Measurements from ENCODE around the gene ZMYND8.
"Not testable (repeated sequence)": the region's sequence is repeated elsewhere in the genome, so short reads cannot be mapped to it uniquely, and the experiment has no call there.

The ZMYND8 gene

DNA sequence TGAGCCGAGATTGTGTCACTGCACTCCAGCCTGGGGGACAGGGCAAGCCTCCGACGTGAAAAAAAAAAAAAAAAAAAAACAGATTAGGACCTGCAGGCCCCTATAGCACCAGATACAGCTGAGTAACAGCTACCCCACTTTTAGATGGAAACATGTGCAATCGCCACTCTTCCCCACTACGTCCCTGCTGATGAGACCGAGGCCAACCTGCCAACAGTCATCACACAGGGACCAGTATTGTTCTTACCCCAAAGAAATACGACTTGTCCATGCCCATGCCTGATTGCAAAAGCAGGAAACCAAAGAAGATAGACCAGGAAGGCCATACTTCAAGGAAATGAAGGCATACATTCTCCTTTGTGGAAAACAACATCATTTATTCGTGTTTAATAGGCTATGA is 45.8 kb downstream of the ZMYND8 start:
- DNase-seq (ENCODE audit: low read depth in 2 of 2) = no peak

DNA sequence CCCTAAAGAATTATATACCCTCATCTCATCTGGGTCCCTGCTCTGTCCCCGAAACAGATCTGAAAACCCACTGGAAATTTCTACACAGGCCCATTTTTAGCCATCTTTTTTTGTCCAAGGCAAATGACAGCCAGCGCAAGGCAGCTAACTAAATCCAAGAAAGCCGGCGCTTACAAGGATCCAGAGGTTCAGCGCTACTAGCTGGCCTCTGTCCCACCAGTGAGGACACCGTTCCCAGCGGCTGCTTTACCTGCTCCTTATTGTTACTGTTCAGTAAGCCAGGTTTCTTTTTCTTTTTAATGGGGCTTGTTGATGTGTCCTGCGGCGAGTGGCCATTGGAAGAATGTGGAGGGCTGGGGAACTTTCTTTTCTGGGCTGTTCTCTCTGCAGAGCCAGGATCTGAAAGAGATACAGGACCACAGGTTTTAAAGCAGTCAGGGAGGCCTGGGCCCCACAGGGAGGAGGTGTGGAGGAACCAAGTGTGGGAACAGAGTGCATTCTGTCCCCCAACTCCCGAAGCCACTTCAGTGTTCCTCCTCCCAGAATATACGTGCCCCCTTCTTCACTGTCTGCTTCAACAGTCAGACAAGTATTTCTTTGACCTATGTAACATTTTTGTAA is 46.6 kb downstream of the ZMYND8 start:
- no peak for DNase-seq (ENCODE audit: low read depth in 2 of 2)

DNA sequence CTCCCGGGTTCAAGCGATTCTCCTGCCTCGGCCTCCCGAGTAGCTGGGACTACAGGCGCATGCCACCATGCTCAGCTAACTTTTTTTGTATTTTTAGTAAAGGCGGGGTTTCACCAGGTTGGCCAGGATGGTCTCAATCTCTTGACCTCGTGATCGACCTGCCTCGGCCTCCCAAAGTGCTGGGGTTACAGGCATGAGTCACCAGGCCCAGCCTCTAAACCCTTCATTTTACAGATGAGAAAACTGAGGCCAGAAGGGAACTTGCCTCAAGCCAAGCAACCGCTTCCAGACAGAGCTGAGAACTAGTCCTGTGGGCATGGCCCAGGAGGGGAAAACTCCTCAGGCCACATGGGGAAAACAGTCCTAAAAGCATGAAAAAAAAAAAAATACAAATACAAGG is 47.1 kb downstream of the ZMYND8 start:
- DNase-seq (ENCODE audit: low read depth in 2 of 2) = no peak

DNA sequence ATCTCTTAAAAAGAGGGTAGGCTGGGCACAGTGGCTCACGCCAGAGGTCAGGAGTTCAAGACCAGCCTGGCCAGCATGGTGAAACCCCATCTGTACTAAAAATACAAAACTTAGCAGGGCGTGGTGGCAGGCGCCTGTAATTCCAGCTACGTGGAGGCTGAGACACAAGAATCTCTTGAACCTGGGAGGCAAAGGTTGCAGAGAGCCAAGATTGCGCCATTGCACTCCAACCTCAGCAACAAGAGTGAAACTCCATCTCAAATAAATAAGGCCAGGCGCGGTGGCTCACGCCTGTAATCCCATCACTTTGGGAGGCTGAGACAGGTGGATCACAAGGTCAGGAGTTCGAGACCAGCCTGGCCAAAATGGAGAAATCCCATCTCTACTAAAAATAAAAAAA is 48.9 kb downstream of the ZMYND8 start:
- DNase-seq (ENCODE audit: low read depth in 2 of 2) = not testable (repeated sequence)

DNA sequence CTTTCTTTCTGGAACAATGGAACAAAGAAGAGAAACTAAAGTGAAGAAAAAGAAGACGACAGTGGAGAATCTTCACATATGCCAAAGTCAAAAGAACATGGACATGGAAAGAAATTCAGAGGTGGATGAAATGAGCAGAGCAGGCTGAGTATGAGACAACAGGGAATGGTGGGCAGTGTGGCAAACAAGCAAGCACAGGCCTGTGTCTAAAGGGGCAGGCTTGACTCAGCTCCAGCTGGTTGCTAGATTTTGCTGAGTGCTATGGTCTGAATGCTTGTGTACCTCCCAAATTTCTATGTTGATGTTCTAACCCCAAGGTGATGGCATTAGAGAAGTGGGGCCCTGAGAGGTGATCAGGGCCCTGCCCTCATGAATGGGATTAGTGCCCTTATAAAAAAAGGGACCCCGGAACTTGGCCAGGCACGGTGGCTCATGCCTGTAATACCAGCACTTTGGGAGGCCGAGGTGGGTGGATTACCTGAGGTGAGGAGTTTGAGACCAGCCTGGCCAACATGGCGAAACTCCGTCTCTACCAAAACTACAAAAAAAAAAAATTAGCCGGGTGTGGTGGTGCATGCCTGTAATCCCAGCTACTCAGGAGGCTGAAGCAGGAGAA is 49.6 kb downstream of the ZMYND8 start:
- DNase-seq (ENCODE audit: low read depth in 2 of 2) = no peak

DNA sequence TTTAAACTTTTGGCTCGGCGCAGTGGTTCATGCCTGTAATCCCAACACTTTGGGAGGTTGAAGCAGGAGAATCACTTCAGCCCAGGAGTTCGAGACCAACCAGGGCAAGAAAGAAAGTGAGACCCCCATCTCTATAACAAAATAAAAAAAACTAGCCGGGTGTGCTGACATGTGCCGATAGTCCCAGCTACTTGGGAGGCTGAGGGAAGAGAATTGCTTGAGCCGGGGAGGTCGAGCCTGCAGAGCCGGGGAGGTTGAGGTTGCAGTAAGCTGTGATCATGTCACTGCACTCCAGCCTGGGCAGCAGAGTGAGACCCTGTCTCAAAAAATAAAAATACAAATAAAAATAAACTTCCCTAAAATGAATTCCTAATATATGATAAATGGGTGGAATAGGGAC is 50.4 kb downstream of the ZMYND8 start:
- DNase-seq (ENCODE audit: low read depth in 2 of 2) = no peak

DNA sequence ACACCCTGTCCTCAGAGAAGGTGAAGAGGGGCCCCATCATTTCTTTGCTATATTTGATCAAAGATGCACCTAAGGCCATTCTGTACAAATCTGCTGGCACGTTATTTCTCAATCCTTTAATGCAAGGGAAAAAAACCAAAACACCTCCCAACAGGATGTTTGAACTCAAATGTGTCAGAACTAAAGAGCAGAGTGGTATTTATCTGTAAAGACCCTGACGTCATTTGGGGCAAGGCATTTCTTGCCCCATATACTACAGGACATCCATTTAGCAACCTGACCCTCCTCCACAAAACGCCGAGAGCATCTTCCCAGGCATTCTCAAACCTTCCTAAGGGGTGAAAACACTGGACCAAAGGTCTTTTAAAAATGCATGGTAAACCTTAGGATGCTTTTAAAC is 50.8 kb downstream of the ZMYND8 start:
- no peak for DNase-seq (ENCODE audit: low read depth in 2 of 2)

DNA sequence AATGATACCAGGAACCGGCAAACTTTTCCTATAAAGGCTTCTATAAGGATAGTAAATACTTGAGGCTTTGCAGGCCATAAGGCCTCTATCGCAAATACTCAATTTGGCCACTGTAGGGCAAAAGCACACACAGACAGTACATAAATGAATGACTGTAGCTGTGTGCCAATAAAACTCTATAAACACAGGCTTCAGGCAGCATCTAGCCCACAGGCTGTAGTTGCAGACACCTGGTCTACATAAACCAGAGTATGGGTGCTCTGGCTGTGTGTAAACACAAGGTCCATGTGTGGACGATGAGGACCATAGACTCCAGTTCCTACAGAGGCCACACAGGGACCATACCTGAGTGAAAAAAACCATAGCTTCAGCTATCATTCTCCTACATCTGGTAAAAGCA is 52.2 kb downstream of the ZMYND8 start:
- DNase-seq (ENCODE audit: low read depth in 2 of 2) = no peak

DNA sequence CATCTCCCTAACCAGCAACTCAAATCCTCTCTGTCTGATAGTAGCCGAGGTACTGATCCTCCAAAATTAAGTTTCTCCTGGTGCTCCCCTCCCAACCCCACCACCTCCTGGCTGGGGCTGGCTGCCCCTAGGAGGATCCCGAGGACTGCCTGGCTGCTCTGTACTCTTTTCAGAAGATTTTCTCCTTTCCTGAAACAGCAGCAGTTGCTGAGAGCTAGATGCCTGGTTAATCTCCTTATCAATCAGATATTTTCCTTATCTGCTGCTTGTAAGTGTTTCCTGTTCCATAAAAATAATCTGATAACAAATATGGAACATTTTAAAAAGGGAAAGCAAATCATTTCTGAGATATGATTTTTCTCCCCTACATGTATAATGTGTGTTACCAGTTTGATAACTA is 52.8 kb downstream of the ZMYND8 start:
- DNase-seq (ENCODE audit: low read depth in 2 of 2) = no peak

DNA sequence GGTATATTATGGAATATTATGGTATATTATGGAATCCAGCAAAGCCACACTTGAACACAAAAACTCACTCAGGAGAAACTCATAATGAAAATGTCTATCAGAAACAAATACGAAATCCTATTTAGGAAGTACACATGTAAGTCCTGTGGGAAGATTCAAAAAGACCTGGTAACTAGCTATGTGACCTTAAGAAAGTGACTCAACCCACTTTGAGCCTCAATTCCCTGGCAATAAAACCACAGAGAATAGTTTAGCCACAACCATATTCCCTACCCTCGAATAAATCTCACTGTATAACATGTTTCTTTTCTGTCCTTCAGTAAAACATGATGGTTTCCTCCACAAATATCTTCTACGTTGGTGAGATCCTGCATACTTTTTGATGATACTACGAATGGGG is 56.4 kb downstream of the ZMYND8 start:
- no peak for DNase-seq (ENCODE audit: low read depth in 2 of 2)

DNA sequence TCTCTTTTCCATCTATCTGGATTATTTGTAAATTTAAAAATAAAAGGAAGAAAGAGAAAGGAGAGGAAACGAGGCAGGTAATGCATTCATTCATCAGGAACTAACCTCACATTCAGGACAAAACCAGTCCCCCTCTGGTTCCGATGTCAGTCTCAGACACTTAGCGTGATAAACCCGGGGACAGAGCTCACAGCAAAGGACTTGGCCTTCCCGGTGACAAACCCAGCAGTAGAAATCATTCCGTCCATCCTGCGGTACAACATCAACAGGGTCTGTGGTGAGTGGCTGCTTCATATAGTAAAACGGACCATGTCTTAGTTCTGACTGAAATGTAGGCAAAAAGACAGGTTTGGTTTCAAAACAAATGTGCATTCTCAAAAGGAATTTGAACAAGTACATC is 57.9 kb downstream of the ZMYND8 start:
- DNase-seq (ENCODE audit: low read depth in 2 of 2) = no peak

DNA sequence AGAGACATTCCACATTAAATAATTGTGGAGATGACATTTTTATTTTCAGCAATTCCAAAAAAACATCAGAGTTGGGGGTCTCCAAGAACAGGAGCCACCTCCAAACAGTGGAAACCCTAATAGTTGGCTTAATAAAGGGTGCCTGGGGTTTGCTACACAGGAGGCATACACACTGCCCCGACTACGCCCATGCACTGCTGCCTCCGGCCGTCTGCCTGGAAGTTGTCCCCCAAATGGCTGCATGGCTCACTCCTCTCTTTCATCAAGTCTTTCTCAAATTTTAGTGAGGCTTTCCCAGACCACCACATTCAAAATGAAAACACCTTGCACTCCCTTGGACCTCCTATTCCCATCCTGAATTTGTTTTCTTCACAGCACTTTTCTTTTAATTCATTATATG is 58.8 kb downstream of the ZMYND8 start:
- DNase-seq (ENCODE audit: low read depth in 2 of 2) = no peak

DNA sequence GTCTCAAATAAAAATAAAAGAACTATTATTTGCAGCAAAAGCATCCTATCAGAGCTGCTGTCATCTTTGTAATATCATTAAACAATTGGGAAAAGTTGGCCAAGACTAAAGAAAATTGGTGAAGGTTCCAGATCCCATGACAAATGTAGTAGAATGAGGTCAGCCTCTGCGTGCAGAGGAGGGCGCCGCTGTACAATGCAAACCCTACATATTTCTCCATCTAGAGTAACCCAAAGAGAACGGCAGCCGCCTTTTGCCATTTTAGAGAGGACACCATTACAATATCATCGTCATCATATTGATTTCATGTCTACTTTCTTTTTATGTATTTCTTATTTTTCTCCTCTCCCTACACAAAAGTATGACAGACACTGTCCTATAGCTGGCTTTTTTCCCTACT is 59.5 kb downstream of the ZMYND8 start:
- no peak for DNase-seq (ENCODE audit: low read depth in 2 of 2)

DNA sequence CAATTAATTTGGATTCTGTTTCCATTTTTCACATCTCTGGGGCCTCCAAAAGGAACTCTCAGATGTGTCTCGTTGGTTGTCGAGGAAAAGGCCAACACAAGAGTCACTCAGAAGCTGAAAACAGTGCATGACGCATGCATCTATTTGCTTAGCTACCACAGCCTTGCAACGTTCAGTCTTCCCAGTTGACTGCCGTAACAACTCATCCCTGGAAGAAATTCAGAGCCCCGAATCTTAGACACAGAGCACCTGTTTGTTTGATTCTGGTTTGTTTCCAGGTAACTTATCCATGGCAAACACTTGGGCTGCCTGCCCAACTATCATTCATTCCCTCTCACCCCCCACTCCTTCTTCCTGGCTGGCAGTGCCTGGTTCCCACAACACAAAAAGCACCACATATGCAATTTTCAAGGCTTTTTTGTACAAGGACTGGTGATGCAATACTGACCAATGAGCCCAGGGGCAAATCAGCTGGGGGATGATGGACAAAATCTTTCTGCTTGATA is 60.5 kb downstream of the ZMYND8 start:
- DNase-seq (ENCODE audit: low read depth in 2 of 2) = no peak

DNA sequence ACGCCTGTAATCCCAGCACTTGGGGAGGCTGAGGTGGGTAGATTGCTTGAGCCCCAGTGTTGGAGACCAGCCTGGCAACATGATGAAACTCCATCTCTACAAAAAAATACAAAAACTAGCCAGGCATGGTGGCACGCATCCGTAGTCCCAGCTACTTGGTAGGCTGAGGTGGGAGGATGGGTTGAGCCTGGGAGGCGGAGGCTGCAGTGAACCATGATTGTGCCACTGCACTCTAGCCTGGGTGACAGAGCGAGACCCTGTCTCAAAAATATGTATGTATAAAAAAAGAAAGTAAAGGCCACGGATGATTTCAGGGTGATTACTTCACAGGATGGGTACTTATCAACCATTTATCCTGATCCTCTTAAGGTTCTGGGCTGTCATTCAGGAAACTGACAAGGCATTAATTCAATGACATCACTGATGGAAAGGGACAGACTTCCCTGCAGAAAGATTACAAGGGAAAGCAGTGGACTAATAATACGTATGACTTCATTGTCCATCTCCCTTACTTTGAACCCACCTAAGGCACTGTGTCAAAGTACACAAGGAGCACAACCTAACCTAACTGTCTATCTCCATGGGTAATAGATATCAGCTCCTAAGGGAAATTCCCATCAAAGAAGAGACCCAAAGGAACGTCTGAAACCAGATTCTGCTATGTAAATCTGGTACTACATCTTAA is 61.2 kb downstream of the ZMYND8 start:
- DNase-seq (ENCODE audit: low read depth in 2 of 2) = no peak

DNA sequence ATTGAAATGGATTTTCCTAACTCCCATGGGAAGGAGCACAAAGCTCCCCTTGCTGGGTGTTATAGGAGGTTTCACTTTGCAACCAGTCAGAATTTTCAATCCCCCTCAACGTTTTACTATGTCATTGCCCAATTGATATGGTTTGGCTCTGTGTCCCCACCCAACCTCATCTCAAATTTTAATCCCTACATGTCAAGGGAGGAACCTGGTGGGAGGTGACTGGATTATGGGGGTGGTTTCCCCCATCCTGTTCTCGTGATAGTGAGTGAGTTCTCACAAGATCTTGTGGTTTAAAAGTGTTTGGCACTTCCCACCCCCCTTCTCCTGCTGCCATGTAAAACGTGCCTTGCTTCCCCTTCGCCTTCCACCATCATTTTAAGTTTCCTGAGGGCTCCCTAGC is 62.9 kb downstream of the ZMYND8 start:
- DNase-seq (ENCODE audit: low read depth in 2 of 2) = no peak

DNA sequence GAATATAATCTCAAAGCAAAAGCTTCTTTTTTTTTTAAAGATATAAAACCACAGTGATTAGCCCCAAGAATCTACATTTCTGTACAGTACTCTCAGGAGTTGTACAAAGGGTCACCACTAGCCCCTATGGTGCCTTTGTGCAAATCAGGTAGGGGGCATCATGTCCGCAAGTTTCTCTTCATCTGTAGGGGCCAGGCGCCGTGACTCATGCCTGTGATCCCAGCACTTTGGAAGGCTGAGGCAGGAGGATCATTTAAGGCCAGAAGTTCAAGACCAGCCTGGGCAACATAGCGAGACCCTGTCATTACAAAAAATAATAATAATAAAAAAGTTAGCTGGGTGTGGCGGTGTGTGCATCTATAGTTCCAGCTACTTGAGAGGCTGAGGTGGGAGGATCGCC is 63.9 kb downstream of the ZMYND8 start:
- no peak for DNase-seq (ENCODE audit: low read depth in 2 of 2)

DNA sequence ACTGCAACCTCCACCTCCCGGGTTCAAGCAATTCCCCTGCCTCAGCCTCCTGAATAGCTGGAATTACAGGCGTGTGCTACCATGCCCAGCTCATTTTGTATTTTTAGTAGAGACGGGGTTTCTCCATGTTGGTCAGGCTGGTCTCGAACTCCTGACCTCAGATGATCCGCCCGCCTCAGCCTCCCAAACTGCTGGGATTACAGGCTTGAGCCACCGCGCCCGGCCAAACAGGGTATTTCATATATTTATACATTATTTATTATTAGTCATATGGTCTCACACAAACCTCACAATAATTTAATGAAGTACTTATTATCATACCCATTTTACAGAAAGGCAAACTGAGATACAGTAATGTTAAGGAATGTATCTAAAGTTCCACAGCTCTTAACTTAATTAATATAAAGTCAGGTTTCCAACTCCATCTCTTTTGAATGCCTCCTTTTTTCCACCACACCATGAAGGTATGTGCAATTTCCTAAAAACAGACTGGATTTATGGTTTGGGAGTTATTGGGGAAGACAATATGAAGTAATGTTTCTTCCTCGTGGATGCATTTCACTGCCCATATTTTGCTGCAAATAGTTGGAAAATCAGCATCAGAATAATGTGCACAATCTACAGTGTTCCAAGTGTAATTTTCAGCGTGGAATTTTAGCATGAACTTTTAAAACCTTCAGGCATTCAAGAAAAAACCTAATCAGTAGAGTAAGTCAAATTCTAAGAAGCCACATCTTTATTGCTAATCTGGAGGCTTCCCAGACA is 65.7 kb downstream of the ZMYND8 start:
- no peak for DNase-seq (ENCODE audit: low read depth in 2 of 2)

DNA sequence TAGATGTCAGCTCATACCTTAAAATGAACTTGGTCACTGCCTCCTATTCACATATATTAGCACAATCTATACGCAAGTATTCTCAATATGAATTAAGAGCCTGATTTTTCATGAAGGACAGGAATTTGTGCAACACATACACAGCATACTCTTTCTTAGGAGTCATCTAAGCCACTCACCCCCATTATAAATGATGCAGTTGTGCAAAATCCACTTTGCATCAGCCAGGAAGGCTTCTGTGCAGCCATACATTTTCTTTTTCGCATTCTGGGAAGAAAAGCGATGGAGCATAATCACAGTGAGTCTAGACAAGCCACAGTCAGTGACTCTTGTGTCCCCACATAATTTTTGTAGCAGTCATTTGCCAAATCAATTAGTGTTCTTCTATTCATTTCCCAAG is 66.5 kb downstream of the ZMYND8 start:
- no peak for DNase-seq (ENCODE audit: low read depth in 2 of 2)

DNA sequence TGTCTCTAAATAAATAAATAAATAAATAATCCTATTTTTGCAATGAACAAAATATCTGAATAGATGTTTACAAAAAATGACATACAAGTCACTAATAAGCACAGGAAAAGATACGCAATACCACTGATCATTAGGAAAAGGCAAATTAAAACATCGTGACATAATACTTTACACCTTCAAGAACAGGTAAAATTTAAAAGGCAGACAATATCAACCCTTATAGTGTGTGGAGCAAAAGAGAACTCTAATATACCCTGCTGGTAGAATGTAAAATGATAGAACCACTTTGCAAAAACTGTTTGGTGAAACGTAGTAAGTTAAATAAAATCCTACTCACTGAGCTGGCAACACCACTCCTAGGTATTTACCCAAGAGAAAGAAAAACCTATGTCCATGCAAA is 67.4 kb downstream of the ZMYND8 start:
- DNase-seq (ENCODE audit: low read depth in 2 of 2) = no peak

DNA sequence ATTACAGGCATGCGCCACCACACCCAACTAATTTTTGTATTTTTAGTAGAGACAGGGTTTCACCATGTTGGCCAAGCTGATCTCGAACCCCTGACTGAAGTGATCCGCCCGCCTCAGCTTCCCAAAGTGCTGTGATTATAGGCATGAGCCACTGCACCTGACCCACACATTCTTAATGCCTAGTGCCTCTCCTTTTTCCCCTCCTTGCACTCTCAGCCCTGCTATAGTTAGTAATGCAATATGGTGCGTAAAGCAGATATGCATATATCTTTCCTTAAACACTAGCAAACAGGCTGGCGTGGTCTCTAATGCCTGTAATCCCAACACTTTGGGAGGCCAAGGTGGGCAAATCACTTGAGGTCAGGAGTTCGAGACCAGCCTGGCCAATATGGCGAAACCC is 68.0 kb downstream of the ZMYND8 start:
- not testable (repeated sequence) for DNase-seq (ENCODE audit: low read depth in 2 of 2)

DNA sequence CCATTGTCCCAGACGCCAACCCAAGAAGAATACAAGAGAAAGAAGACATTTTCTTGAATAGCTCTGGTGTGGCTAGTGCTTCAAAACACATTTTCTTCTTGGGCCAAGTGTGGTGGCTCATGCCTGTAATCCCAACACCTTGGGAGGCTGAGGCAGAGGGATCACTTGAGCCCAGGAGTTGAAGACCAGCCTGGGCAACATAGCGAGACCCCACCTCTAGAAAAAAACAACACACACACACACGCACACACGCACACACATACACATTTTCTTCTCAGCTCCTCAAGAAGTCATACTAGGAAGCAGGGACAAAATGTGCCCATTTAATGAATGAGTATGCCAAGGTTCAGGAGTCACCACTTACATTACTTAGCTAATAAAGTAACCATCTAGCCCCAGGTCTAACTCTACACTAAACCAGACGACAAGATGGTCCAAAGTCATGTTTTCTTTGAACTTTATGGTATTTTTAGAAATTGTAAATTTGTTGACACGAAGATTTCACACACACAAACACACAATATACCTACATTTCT is 68.8 kb downstream of the ZMYND8 start:
- no peak for DNase-seq (ENCODE audit: low read depth in 2 of 2)

Data from stimulated activated CD8-positive, alpha-beta memory T cell treated with anti-CD3 and anti-CD28 coated beads, Interleukin-2, amount 100 ng/mL, for 48 hours (primary cell).